Gastrocnemius medialis (tissue), 4 donors: Measurements from ENCODE around the gene DNPEP. TPM values are rescaled to one million over a fixed set of nuclear protein-coding genes. Genes with fewer than 3 reads are reported as not detected.

Experiments used
- ATAC-seq, 2 donors: fragments of 150-250 bp; one replicate each; pipeline ENCODE4 v1.9.1; 2016
- DNase-seq, 2 donors: peaks; one replicate each; pipeline ENCODE4 v3.0.0-alpha.2; 2019
- H3K27ac ChIP-seq, 4 donors: fragments of 200-600 bp; sonication (generic); 1 replicate in 1 of 4; 2 replicates in 3 of 4; pipeline ENCODE4 v1.5.1; 2016 to 2018; ENCODE audit warnings: mild to moderate bottlenecking in 2 of 4, moderate library complexity in 1 of 4
- H3K27me3 ChIP-seq, 3 donors: fragments of 200-600 bp; sonication (generic) in 2 of 3; 1 replicate in 1 of 3; 2 replicates in 2 of 3; pipeline versions ENCODE4 v1.5.1 to v1.6.0; 2016 to 2019; ENCODE audit warnings: mild to moderate bottlenecking in 1 of 3, moderate library complexity in 1 of 3
- H3K36me3 ChIP-seq, 2 donors: fragments of 200-600 bp; sonication (generic) in 1 of 2; one replicate each; pipeline ENCODE4 v1.5.1; 2017 to 2018
- H3K4me1 ChIP-seq, 2 donors: fragments of 200-600 bp; sonication (generic) in 1 of 2; one replicate each; pipeline ENCODE4 v1.5.1; 2016 to 2017; ENCODE audit warnings: mild to moderate bottlenecking in 2 of 2
- H3K4me3 ChIP-seq, 4 donors: fragments of 200-600 bp; sonication (generic) in 3 of 4; 1 replicate in 1 of 4; 2 replicates in 3 of 4; pipeline ENCODE4 v1.5.1; 2016 to 2019; ENCODE audit warnings: mild to moderate bottlenecking in 2 of 4
- H3K9me3 ChIP-seq, 3 donors: fragments of 200-600 bp; sonication (generic) in 2 of 3; 1 replicate in 1 of 3; 2 replicates in 2 of 3; pipeline ENCODE4 v1.5.1; 2016 to 2019
- CTCF ChIP-seq, 5 experiments: fragments of 450-650 bp in 3 of 5; fragments of 200-600 bp in 2 of 5; sonication (generic) in 2 of 5; IDR thresholded peaks in 4 of 5; conservative IDR thresholded peaks in 1 of 5; 1 replicate in 4 of 5; 2 replicates in 1 of 5; pipeline ENCODE4 v1.5.1; 2016 to 2019; ENCODE audit warnings: antibody characterized with exemption in 5 of 5, mild to moderate bottlenecking in 3 of 5, moderate library complexity in 3 of 5
- POLR2A ChIP-seq, 2 donors: fragments of 450-650 bp; IDR thresholded peaks; one replicate each; pipeline ENCODE4 v1.6.1; 2017; ENCODE audit warnings: antibody characterized with exemption in 2 of 2, mild to moderate bottlenecking in 2 of 2, moderate library complexity in 2 of 2
- in situ Hi-C, 4 donors: fragments of 200-750 bp; cut with MboI; loops; one replicate each; pipeline versions ENCODE4 v1.15.0 to v1.8.0; 2017; ENCODE audit warnings: low sequenced_read_pairs in 4 of 4
- intact Hi-C: fragments of 100-400 bp; cut with DNase I; formaldehyde crosslinking; loops from one replicate; pipeline ENCODE4 v1.15.1; 2023; ENCODE audit warnings: low total_unique reads
- total RNA-seq, 4 donors: library from RNA; depleted of rRNA; stranded (reverse); fragments of >200 nt; gene quantifications; one replicate each; pipeline versions ENCODE4 v1.1.0 to v1.2.3, GENCODE V29; 2016

The DNPEP gene
- total RNA-seq, 4 donors from 2014 or later: 56.0 to 147 (median 65.3) TPM

DNA sequence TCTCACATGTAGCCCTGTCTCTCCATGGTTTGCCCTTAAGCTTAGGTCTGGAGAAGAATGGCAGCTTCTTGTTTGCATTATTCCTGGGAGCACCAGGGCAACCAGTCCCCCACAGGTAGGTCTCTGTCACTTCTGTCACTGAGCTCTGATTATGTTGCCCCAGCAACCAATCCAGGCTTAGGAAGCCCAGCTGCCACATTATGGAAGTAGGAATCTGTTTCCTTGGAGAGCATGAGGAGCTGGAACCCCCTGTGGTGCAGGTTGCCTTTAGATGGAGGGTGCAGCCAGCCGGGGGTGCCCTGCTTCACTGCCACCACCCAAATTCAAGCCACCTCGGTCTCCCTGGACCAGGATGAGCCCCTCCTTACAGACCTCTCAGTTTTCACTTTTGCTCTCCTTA is 60.0 kb downstream of the DNPEP start:
- intact Hi-C loops: no loop called here
- no peak overlapping the region for H3K4me3 ChIP-seq
- no peaks in the 10 kb centered on the region for H3K9me3 ChIP-seq
- peaks cover 20 to 24% (median 21%) of the 10 kb centered on the region in 3 donors for H3K27me3 ChIP-seq
- in situ Hi-C loops: no loop called here
- no peak overlapping the region for H3K27ac ChIP-seq
- H3K4me1 ChIP-seq: no peaks in the 10 kb centered on the region
- no peaks in the 10 kb centered on the region for H3K36me3 ChIP-seq
- no peak for ATAC-seq
- no peak for DNase-seq
- TF ChIP-seq CTCF (IDR thresholded peaks at IDR 0.05 in 4 of 5, conservative IDR thresholded peaks at IDR 0.05 in 1 of 5) (no peak), POLR2A (IDR thresholded peaks at IDR 0.05) (no peak)

- Histone ChIP-seq H3K27ac (no peak overlapping the region), H3K9me3 (no peaks in the 10 kb centered on the region), H3K4me1 (no peaks in the 10 kb centered on the region), H3K36me3 (no peaks in the 10 kb centered on the region), H3K27me3 (peaks cover 2 to 10% (median 5%) of the 10 kb centered on the region in 3 donors), H3K4me3 (no peak overlapping the region)
- TF ChIP-seq POLR2A (IDR thresholded peaks at IDR 0.05) (no peak), CTCF (IDR thresholded peaks at IDR 0.05 in 4 of 5, conservative IDR thresholded peaks at IDR 0.05 in 1 of 5) (no peak)
- ATAC-seq: no peak
- DNase-seq: no peak
- intact Hi-C loops: no loop called here
- in situ Hi-C loops: no loop called here
These were observed 61.9 kb downstream of the DNPEP start for GRCh38 chr2:219325657-219326315.

DNA sequence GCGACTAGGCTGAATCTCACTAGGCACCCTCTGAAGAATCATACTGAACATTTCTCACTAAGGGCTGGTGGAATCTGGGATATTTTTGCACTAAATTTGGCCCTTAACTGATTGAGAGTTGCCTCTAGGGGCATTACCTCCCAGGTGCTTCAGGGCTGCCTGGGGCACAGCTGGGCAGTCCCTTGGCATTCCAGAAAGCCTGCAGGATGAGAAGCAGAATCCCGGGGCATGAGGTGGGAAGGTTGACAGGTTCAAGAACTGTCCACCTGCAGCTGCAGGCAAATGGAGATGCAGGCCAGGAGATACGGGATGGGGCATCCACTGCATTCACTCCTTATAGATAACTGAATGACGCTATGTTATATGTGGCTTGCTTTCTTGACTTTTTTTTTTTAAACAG is 62.6 kb downstream of the DNPEP start:
- Histone ChIP-seq H3K9me3 (no peaks in the 10 kb centered on the region), H3K27ac (no peak overlapping the region), H3K4me1 (no peaks in the 10 kb centered on the region), H3K27me3 (peaks cover 0 to 7% (median 2%) of the 10 kb centered on the region in 3 donors), H3K36me3 (no peaks in the 10 kb centered on the region), H3K4me3 (no peak overlapping the region)
- no peak for TF ChIP-seq POLR2A (IDR thresholded peaks at IDR 0.05)
- no peak for TF ChIP-seq CTCF (IDR thresholded peaks at IDR 0.05 in 4 of 5, conservative IDR thresholded peaks at IDR 0.05 in 1 of 5)
- in situ Hi-C loops: no loop called here
- DNase-seq (no peak), ATAC-seq (no peak)
- intact Hi-C loops: no loop called here

DNA sequence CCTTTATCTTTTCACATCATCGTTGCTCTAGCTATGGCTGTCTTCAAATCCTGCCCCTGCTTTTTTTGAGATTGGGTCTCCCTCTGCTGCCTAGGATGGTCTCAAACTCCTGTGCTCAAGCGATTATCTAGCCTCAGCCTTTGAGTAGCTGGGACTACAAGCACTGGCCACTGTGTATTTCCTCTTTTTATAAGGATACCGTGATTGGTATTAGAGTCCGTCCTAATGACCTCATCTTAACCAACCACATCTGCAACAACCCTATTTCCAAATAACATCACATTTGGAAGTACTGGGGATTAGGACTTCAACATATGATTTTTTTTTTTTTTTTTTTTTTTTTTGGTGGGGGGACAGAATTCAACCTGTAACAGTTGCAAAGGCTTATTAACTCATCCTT is 64.3 kb downstream of the DNPEP start:
- Histone ChIP-seq H3K4me1 (no peaks in the 10 kb centered on the region), H3K36me3 (no peaks in the 10 kb centered on the region), H3K27ac (no peak overlapping the region), H3K4me3 (no peak overlapping the region), H3K27me3 (peaks cover 0 to 7% (median 2%) of the 10 kb centered on the region in 3 donors), H3K9me3 (no peaks in the 10 kb centered on the region)
- DNase-seq (no peak), ATAC-seq (no peak)
- in situ Hi-C loops (loop anchor here in 2 of 4 donors (25.0 kb wide), 2 partner anchors 261 to 311 kb away; partner anchors contain the start of gene IHH (in 1 of the 2)), intact Hi-C loops (no loop called here)
- no peak for TF ChIP-seq CTCF (IDR thresholded peaks at IDR 0.05 in 4 of 5, conservative IDR thresholded peaks at IDR 0.05 in 1 of 5)
- no peak for TF ChIP-seq POLR2A (IDR thresholded peaks at IDR 0.05)

Other genes with a start within 250 kb of the DNPEP start
- gene NHEJ1, start 227.1 kb downstream of the DNPEP start, total RNA-seq: 10 to 100 TPM; 24.5 to 39.0 (median 26.4) TPM
- gene SLC23A3, start 217.9 kb downstream of the DNPEP start, total RNA-seq: 1 to 10 TPM in 1 of 4 donors, under 1 TPM in 1, not detected in 2; 0.11 to 1.5 TPM
- gene CNPPD1, start 211.0 kb downstream of the DNPEP start, total RNA-seq: 100 to 1,000 TPM in 1 of 4 donors, 10 to 100 TPM in 3; 53.5 to 114 (median 55.9) TPM
- gene RETREG2, start 209.6 kb downstream of the DNPEP start, total RNA-seq: 10 to 100 TPM; 39.8 to 57.2 (median 44.9) TPM
- gene ZFAND2B, start 181.1 kb downstream of the DNPEP start, total RNA-seq: 10 to 100 TPM; 33.2 to 60.8 (median 41.2) TPM
- gene ABCB6, start 169.0 kb downstream of the DNPEP start, total RNA-seq: 10 to 100 TPM; 15.0 to 45.8 (median 31.8) TPM
- gene ATG9A, start 158.3 kb downstream of the DNPEP start, total RNA-seq: 100 to 1,000 TPM; 111 to 208 (median 176) TPM
- 10 to 100 TPM; 13.0 to 23.0 (median 19.1) TPM for gene ANKZF1, start 158.1 kb downstream of the DNPEP start, total RNA-seq
- gene GLB1L, start 142.5 kb downstream of the DNPEP start, total RNA-seq: 1 to 10 TPM; 1.0 to 3.6 (median 1.3) TPM
- gene STK16, start 142.4 kb downstream of the DNPEP start, total RNA-seq: 10 to 100 TPM in 3 of 4 donors, 1 to 10 TPM in 1; 4.4 to 19.3 (median 14.2) TPM
- not detected for gene TUBA4B, start 134.7 kb downstream of the DNPEP start, total RNA-seq
- 100 to 1,000 TPM; 351 to 797 (median 386) TPM for gene TUBA4A, start 134.0 kb downstream of the DNPEP start, total RNA-seq
- 10 to 100 TPM; 58.6 to 76.5 (median 71.8) TPM for gene DNAJB2, start 108.5 kb downstream of the DNPEP start, total RNA-seq
- not detected for gene PTPRN, start 78.5 kb downstream of the DNPEP start, total RNA-seq
- gene RESP18, start 55.2 kb downstream of the DNPEP start, total RNA-seq: not detected
- gene DES, start 30.5 kb upstream of the DNPEP start, total RNA-seq: over 10,000 TPM; 19,008 to 28,635 (median 23,575) TPM
- 100 to 1,000 TPM; 104 to 387 (median 222) TPM for gene SPEG, start 46.9 kb upstream of the DNPEP start, total RNA-seq
- 10 to 100 TPM; 18.0 to 25.8 (median 24.4) TPM for gene GMPPA, start 111.0 kb upstream of the DNPEP start, total RNA-seq
- gene ASIC4, start 126.6 kb upstream of the DNPEP start, total RNA-seq: under 1 TPM in 1 of 4 donors, not detected in 3; 0.11 TPM
- gene CHPF, start 155.9 kb upstream of the DNPEP start, total RNA-seq: 10 to 100 TPM; 21.0 to 50.5 (median 37.2) TPM
- 1 to 10 TPM in 3 of 4 donors, under 1 TPM in 1; 0.87 to 6.7 (median 3.3) TPM for gene TMEM198, start 156.1 kb upstream of the DNPEP start, total RNA-seq
- 10 to 100 TPM; 47.9 to 72.9 (median 56.5) TPM for gene OBSL1, start 183.6 kb upstream of the DNPEP start, total RNA-seq
- gene INHA, start 184.4 kb upstream of the DNPEP start, total RNA-seq: 1 to 10 TPM in 1 of 4 donors, under 1 TPM in 1, not detected in 2; 0.29 to 3.5 TPM
- gene STK11IP, start 209.9 kb upstream of the DNPEP start, total RNA-seq: 1 to 10 TPM; 5.4 to 7.5 (median 6.5) TPM
- gene SLC4A3, start 239.7 kb upstream of the DNPEP start, total RNA-seq: under 1 TPM in 3 of 4 donors, not detected in 1; 0.25 to 0.35 (median 0.29) TPM